Muscle of back (tissue), 11 donors: ENCODE data around the gene ZNF579. TPM values are rescaled to one million over a fixed set of nuclear protein-coding genes. Genes with fewer than 3 reads are reported as not detected.
"Not testable (repeated sequence)": the region's sequence is repeated elsewhere in the genome, so short reads cannot be mapped to it uniquely, and the experiment has no call there.

Experiments used
- DNase-seq, 3 donors: peaks; one replicate each; pipeline versions ENCODE4 v3.0.0 to v3.0.0-alpha.2; 2013
- polyA plus RNA-seq, 10 donors: library from polyadenylated mRNA; unstranded; fragments of 120-200 nt; gene quantifications; one replicate each; pipeline ENCODE4 v1.2.1, GENCODE V29; 2013; ENCODE audit not compliant: insufficient read length in 10 of 10

ZNF579 gene
- polyA plus RNA-seq, 10 donors: 9.2 to 14.7 (median 10.4) TPM

- no peak for DNase-seq
These were observed 38.3 kb downstream of the ZNF579 start for GRCh38 chr19:55542292-55542855.

- no peak for DNase-seq
These were observed 39.6 kb downstream of the ZNF579 start for GRCh38 chr19:55541091-55541490.

- no peak for DNase-seq
These were observed 40.0 kb downstream of the ZNF579 start for GRCh38 chr19:55540619-55541018.

- DNase-seq: no peak
These were observed 41.3 kb downstream of the ZNF579 start for GRCh38 chr19:55539090-55539984.

- no peak for DNase-seq
These were observed 42.5 kb downstream of the ZNF579 start for GRCh38 chr19:55538132-55538531.

- peak; percentile 53 to 81 (median 77) for DNase-seq
These were observed 42.9 kb downstream of the ZNF579 start for GRCh38 chr19:55537741-55538111.

- no peak for DNase-seq
These were observed 43.5 kb downstream of the ZNF579 start, which contains the start of gene SBK2 for GRCh38 chr19:55536951-55537740. TSS of gene SBK2 (minus strand) at chr19:55537133. CDS start at chr19:55536294, 839 bp downstream.

GRCh38 chr19:55536366-55536765, 44.3 kb downstream of the ZNF579 start:
- DNase-seq: no peak

GRCh38 chr19:55535965-55536350, 44.7 kb downstream of the ZNF579 start:
- no peak for DNase-seq

GRCh38 chr19:55535173-55535964, 45.3 kb downstream of the ZNF579 start:
- no peak for DNase-seq

GRCh38 chr19:55534280-55534679, 46.4 kb downstream of the ZNF579 start:
- not testable (repeated sequence) for DNase-seq

GRCh38 chr19:55530996-55531395, 49.7 kb downstream of the ZNF579 start:
- no peak for DNase-seq

- no peak for DNase-seq
These were observed 50.9 kb downstream of the ZNF579 start for GRCh38 chr19:55529636-55530234.

- DNase-seq: no peak
These were observed 52.4 kb downstream of the ZNF579 start for GRCh38 chr19:55528030-55528803.

GRCh38 chr19:55527197-55528029, 53.2 kb downstream of the ZNF579 start:
- DNase-seq: no peak
